ENCODE measurements around the gene INSYN2A. TPM values are rescaled to one million over a fixed set of nuclear protein-coding genes. Genes with fewer than 3 reads are reported as not detected.

The INSYN2A gene
- total and polyA plus RNA-seq, 10 of the 15 experiments (the other 5 are each of a cell fraction or from before 2014, with no cell fraction given) = not detected

- no peak for TF ChIP-seq MTA3 (IDR thresholded peaks at IDR 0.05; ENCODE audit: borderline replicate concordance, low read length)
Measured at GRCh38 chr10:127216786-127217185, 20.4 kb upstream of the INSYN2A start (continued).

GRCh38 chr10:127216274-127216673 is 19.9 kb upstream of the INSYN2A start:
- no peak overlapping the region for H2AFZ ChIP-seq (ENCODE audit: control insufficient read depth, low read depth, low read length)
- WGBS (ENCODE audit: insufficient coverage, insufficient replicate concordance, low lambda C conversion rate, missing lambda C conversion rate) = 0% methylated on average over 5 of the region's 5 CpGs
- SMC1A ChIA-PET (ENCODE audit: uncharacterized antibody, unreplicated experiment) = no interaction called here
- intact Hi-C loops (cut with micrococcal nuclease; ENCODE audit: unreplicated experiment) = no loop called here
- RAD21 ChIA-PET (ENCODE audit: unreplicated experiment) = no interaction called here
- H3K27me3 ChIP-seq (replicated peaks in 1 of 2; ENCODE audit: control insufficient read depth in 2 of 2, insufficient read depth in 2 of 2, low read length in 1 of 2) = no peaks in the 10 kb centered on the region
- no peak overlapping the region for H3K4me3 ChIP-seq
- H3K4me1 ChIP-seq (ENCODE audit: control insufficient read depth, insufficient read depth, low read length) = no peaks in the 10 kb centered on the region
- CTCF ChIA-PET = no interaction called here
- ATAC-seq = no peak
- H4K20me1 ChIP-seq (ENCODE audit: control insufficient read depth, insufficient read depth) = no peaks in the 10 kb centered on the region
- no peak overlapping the region for H3K4me2 ChIP-seq (ENCODE audit: control insufficient read depth, insufficient read depth)
- DNase-seq (ENCODE audit: low read depth, low spot score) = no peak
- no TSS peak for BruUV-seq (replicated peaks)
- H3K27ac ChIP-seq (ENCODE audit: control insufficient read depth, insufficient read depth) = no peak overlapping the region
- no peak for FAIRE-seq
- no peaks in the 10 kb centered on the region for H3K36me3 ChIP-seq (ENCODE audit: control insufficient read depth in 2 of 2, insufficient read depth in 2 of 2, low read length in 1 of 2)
- no peaks in the 10 kb centered on the region for H3K9me3 ChIP-seq (replicated peaks; ENCODE audit: control insufficient read depth, insufficient read depth, low read length)
- no peaks in the 10 kb centered on the region for H3K79me2 ChIP-seq (ENCODE audit: control insufficient read depth, insufficient read depth, low read length)
- no peak for TF ChIP-seq RAD51 (IDR thresholded peaks at IDR 0.05)
- TF ChIP-seq PAX5 (IDR thresholded peaks at IDR 0.05; ENCODE audit: borderline replicate concordance, low read depth, low read length) = no peak
- TF ChIP-seq IKZF1 (conservative IDR thresholded peaks at IDR 0.05) = no peak
- no peak for TF ChIP-seq CHD2 (IDR thresholded peaks at IDR 0.05; ENCODE audit: borderline replicate concordance, low read depth, low read length)
- TF ChIP-seq ZNF384 (IDR thresholded peaks at IDR 0.05; ENCODE audit: borderline replicate concordance, low read depth, low read length) = no peak
- no peak for TF ChIP-seq ZBTB11 (CRISPR knock-in tag; IDR thresholded peaks at IDR 0.05)
- no peak for TF ChIP-seq SMAD1 (IDR thresholded peaks at IDR 0.05; ENCODE audit: low read depth, partially characterized antibody)
- TF ChIP-seq NBN (IDR thresholded peaks at IDR 0.05) = no peak
- TF ChIP-seq GABPA (IDR thresholded peaks at IDR 0.05; ENCODE audit: low read depth) = no peak
- TF ChIP-seq SREBF2 (IDR thresholded peaks at IDR 0.05; ENCODE audit: low read length) = no peak
- TF ChIP-seq SIX5 (IDR thresholded peaks at IDR 0.05; ENCODE audit: low read depth, low read length, severe bottlenecking) = no peak
- no peak for TF ChIP-seq TCF7 (IDR thresholded peaks at IDR 0.05; ENCODE audit: borderline replicate concordance)
- in situ Hi-C loops (cut with MboI) = no loop called here
- POLR2A ChIA-PET = no interaction called here
- H3K9ac ChIP-seq (ENCODE audit: control insufficient read depth, insufficient read depth, low read length) = no peak overlapping the region

Data from GM12878 (cell line).